NOMO-1 (cell line): ENCODE data around the gene EIF4EBP3.

Experiments
- DNase-seq, 2 experiments: peaks; one replicate each; lab custom pipeline; 2025; ENCODE audit not compliant: unreplicated experiment in 2 of 2; lab: John Stamatoyannopoulos, UW

Gene EIF4EBP3

GRCh38 chr5:140547508-140548299 is at the start of gene EIF4EBP3:
EIF4EBP3 (plus strand) TSS chr5:140547662; CDS start chr5:140547738, 76 bp downstream.
- peak; percentile 85 to 93 for DNase-seq

GRCh38 chr5:140497897-140498296 is 49.6 kb upstream of the EIF4EBP3 start:
- no peak for DNase-seq

GRCh38 chr5:140498591-140498990 is 48.9 kb upstream of the EIF4EBP3 start:
- no peak for DNase-seq

- no peak for DNase-seq
These were observed 44.6 kb upstream of the EIF4EBP3 start for GRCh38 chr5:140502834-140503233.

GRCh38 chr5:140509898-140510297 is 37.6 kb upstream of the EIF4EBP3 start:
- no peak for DNase-seq

GRCh38 chr5:140513124-140513523 is 34.3 kb upstream of the EIF4EBP3 start:
- DNase-seq, result no peak

GRCh38 chr5:140524003-140524402 is 23.5 kb upstream of the EIF4EBP3 start:
- no peak for DNase-seq

- DNase-seq, result no peak
These were observed 7.2 kb upstream of the EIF4EBP3 start for GRCh38 chr5:140540227-140540626.

GRCh38 chr5:140542972-140543371 is 4.5 kb upstream of the EIF4EBP3 start:
- DNase-seq, result no peak

GRCh38 chr5:140544986-140545385 is 2.5 kb upstream of the EIF4EBP3 start:
- DNase-seq, result no peak

GRCh38 chr5:140545606-140546005 is 1.9 kb upstream of the EIF4EBP3 start:
- DNase-seq, result no peak

GRCh38 chr5:140546851-140547507 is 483 bp upstream of the EIF4EBP3 start:
- no peak for DNase-seq

- no peak for DNase-seq
These were observed 832 bp downstream of the EIF4EBP3 start for GRCh38 chr5:140548300-140548688.

- no peak for DNase-seq
These were observed 1.3 kb downstream of the EIF4EBP3 start for GRCh38 chr5:140548791-140549190.

GRCh38 chr5:140549237-140550144 is 2.0 kb downstream of the EIF4EBP3 start:
- peak; percentile 38 to 85 for DNase-seq

- no peak for DNase-seq
These were observed 3.0 kb downstream of the EIF4EBP3 start for GRCh38 chr5:140550147-140551079.

- no peak for DNase-seq
These were observed 4.4 kb downstream of the EIF4EBP3 start for GRCh38 chr5:140551872-140552271.

GRCh38 chr5:140553657-140554056 is 6.2 kb downstream of the EIF4EBP3 start:
- DNase-seq, result peak in 1 of 2 experiments; percentile 33

- DNase-seq, result peak in 1 of 2 experiments; percentile 61
These were observed 7.0 kb downstream of the EIF4EBP3 start for GRCh38 chr5:140554454-140554853.

- peak in 1 of 2 experiments; percentile 32 for DNase-seq
These were observed 8.4 kb downstream of the EIF4EBP3 start for GRCh38 chr5:140555747-140556312.
